NCI-H446 (cell line): Measurements from ENCODE around the gene PHLDB2.
A peak's percentile ranks its signal among the peaks of the same experiment; 100 is the strongest.

ENCODE experiments used
- DNase-seq, 2 experiments: peaks; one replicate each; lab custom pipeline; 2025; lab: John Stamatoyannopoulos, UW

PHLDB2 gene

GRCh38 chr3:111924283-111924682 lies 65.2 kb downstream of the PHLDB2 start:
- peak in 1 of 2 experiments; percentile 7 for DNase-seq

- DNase-seq, result no peak
Observed at GRCh38 chr3:111926266-111926676, 67.2 kb downstream of the PHLDB2 start.

DNA sequence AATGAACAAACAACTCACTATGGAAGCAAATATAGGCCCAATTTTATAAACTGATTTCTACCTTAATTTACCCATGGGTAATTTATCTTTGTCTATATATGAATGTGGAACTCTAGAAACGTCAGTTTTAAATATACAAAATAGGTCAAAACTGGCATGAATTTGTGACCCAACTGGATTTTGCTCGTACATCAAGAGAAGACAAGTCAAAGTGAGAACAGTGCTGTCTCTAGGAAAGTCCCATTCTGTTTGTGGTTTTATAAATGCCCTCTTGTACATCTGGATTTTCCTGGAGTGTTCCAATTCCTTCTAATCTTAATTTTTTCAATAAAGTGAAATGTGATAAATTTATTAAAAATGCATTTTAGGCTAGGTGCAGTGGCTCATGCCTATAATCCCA lies 69.5 kb downstream of the PHLDB2 start:
- no peak for DNase-seq

GRCh38 chr3:111929484-111929883 lies 70.4 kb downstream of the PHLDB2 start:
- DNase-seq, result no peak

DNA sequence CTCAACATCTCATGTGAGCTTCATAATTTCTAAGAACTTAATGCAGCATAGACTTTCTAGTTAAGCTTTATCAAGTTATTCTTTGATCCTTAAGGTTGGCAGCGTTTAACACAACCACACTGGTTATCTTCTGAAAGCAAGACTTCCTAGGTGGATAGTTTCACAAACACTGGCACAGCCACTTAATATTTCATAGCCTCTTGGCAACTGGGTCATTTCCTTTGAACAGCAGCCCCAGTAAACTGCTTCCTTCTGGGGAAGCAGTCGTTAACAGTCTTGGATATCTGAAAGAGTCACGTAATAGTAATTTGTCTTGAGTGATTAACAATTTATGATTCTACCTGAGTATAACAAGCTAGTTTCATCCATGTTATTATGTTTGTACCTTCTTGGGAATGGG lies 73.9 kb downstream of the PHLDB2 start:
- no peak for DNase-seq

GRCh38 chr3:111936191-111936841 lies 77.3 kb downstream of the PHLDB2 start:
- DNase-seq, result no peak

GRCh38 chr3:111936967-111937366 lies 77.9 kb downstream of the PHLDB2 start:
- DNase-seq, result no peak

DNA sequence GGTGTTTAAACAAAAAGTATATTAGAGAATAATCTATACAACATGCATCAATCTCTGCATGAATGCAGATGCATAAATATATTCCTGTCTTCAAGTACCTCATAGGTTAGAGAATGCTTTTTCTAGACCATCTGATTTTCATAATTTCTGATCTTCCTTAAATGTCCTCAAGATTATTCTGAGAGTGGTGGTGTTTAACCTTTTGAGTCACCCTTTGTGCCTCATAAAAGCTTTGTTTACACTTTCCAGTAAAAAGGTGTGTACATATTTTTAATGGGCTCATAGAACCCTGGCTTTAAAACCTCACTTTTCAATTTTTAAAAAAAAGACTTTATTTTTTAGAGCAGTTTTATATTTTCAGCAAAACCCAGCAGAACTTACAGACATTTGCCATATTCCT lies 78.8 kb downstream of the PHLDB2 start:
- no peak for DNase-seq

DNA sequence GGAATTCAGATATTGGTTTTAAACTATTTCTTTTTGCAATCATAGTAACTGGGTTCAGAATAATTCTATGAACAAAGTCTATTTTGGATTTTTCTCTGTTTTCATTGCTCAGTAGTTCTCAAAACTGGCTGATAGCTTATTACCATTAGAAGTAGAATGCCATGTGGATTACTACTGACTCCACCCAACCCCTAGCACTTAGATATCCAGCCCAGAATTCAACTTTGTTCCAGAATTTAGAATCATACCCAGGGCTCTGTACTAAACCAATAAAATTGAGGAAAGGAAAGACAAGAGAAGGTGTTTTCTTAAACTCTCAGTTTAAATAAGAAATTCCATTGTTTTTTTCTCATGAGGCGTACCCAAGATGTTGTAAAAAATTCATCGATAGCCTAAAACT lies 80.8 kb downstream of the PHLDB2 start:
- no peak for DNase-seq

DNA sequence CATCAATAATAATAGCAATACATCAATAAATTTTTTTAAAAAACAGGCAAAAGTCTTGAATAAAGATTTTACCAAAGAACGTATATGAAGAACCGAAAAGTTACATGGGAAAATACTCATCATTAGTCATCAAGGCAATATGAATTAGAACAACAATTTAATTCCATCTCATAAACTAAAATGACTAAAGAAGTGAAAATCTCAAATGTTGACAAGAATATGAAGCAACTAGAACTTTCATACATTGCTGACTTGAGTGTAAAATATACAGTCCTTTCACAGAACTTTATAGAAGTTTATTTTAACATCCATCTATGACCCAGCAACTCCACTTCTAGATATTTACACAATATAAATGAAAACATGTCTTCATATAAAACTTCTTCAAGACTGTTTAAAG lies 84.5 kb downstream of the PHLDB2 start:
- no peak for DNase-seq

- DNase-seq, result no peak
Observed at GRCh38 chr3:111944372-111944771, 85.3 kb downstream of the PHLDB2 start.

DNA sequence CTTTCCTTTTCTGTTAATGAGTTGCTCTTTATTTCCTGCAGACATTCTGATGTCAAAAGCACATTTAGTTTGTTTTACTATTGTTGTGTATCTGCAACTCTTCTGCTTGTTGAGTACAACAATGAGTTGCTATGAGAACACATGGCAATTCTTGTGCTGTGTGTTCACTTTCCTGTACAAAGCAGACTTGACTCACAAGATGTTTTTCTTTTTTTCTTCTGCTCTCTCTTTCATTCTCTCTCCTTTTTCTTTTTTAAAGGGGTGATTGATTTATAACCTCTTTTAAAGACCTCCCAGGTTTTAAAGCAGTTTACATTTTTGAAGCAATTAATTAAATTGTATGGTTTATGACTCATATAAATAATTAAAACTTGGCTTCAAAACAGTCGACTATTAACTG lies 88.2 kb downstream of the PHLDB2 start:
- no peak for DNase-seq

- no peak for DNase-seq
Observed at GRCh38 chr3:111948786-111949185, 89.7 kb downstream of the PHLDB2 start.

DNA sequence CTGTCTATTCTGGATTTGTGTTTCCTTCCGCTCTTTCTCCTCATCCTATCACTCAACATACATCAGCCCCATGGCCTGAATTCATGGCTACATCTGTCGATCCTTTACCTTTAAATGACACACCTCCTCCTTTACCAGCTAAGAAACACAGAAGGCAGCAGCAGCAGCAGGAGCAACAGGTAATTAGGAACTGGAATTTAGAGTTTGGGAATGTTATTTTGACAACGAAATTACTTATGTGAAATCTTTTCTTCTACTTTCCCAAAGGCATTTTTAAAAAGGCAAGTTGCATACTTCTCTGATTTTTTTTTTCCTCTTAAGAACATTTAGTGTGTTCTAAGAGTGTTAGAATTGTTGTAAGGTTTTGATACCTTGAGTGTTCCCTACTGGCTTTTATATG lies 90.6 kb downstream of the PHLDB2 start:
- no peak for DNase-seq

- no peak for DNase-seq
Observed at GRCh38 chr3:111951032-111951431, 92.0 kb downstream of the PHLDB2 start.

DNA sequence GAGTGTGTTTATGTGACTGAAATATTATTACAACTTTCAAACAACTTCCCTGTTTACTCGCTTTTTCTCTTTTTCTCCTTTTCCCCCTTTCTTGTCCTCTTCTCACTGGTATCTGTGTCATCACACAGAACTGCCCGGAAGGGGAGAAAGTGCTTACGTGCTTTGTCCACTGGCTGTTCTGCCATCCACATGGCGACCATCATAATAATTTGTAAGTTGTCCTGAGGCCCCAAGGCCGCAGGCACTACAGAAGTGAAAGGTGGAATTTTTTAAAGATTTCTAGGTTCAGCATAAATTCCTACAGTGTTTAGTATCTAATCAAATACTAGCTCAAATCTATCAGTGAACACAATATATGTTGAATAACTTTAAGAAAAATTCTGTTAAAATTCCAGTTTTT lies 93.0 kb downstream of the PHLDB2 start:
- no peak for DNase-seq

DNA sequence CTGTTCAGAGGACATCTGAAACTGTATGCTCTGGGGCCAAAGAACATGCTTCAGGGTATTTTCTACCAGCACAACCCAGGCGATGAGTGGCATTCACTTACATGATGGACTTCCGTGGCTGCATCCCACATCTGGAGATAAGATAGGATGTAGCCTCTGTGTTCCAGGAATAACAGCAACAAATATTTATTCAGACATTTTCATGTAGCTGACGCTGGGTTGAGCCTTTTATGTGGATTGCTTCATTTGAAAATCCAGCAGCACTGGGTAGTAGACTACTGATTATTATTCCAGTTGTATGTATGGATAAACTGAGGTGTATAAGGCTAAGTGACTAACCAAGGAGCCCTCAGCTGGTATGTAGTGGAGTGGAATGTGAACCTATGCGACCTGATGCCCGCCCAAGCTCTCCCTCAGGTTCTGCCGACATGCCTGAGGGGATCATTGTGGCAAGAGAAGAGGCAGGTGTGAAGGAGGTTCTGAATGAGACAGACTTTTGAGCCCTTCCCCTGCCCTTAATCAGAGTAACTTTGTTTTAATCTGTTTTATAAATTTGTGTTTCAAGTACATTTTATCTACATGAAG lies 93.9 kb downstream of the PHLDB2 start:
- no peak for DNase-seq

DNA sequence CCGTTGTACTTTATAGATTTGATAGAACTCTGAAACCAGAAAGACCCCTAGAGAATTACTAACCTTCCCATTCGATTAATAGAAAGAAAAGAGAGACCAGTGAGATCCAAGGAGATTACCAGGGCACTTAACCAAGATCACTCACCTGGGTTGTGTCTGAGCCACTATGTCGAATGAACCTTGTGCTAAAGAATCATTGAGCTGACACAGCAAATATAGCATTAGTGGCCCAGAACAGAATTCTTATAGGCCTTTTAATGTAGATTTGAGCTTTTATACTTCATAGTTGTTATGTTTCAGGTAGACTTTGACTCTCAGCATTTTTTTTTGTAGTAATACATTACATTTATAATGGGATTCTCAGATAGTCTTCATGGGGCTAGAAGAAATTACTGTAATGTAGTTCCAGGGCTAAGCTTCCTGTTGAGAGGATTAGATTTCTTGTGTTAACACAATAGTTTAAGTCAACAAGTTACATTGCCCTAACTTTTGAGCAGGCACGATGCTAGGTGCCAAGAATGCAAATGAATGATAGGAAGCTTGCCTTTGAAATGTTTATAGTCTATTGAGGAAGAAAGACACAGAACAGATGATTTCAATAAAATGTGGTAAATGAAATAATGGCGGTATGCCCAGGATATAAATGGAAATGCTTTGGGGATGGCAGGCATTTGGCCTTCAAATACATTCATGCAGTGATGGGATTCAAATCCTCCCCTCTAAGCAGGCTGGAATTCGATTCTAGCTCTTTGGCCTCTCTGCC lies 95.3 kb downstream of the PHLDB2 start:
- DNase-seq, result no peak

- no peak for DNase-seq
Observed at GRCh38 chr3:111955876-111956275, 96.8 kb downstream of the PHLDB2 start.

- no peak for DNase-seq
Observed at GRCh38 chr3:111956449-111956848, 97.4 kb downstream of the PHLDB2 start.

GRCh38 chr3:111956995-111957734 lies 98.1 kb downstream of the PHLDB2 start:
- DNase-seq, result no peak

GRCh38 chr3:111961461-111962164 lies 102.5 kb downstream of the PHLDB2 start:
- no peak for DNase-seq
